GM10248 (cell line): Measurements from ENCODE around the gene SELPLG.
"Not testable (repeated sequence)": the region's sequence is repeated elsewhere in the genome, so short reads cannot be mapped to it uniquely, and the experiment has no call there.

Source experiments
- CTCF ChIA-PET: fragments of 300-600 bp; sonication (Branson Sonifier 250); formaldehyde crosslinking; extraction: SDS; loops from one replicate; lab custom pipeline; 2021; ENCODE audit warnings: antibody characterized with exemption; lab: Yijun Ruan, JAX
- POLR2A ChIA-PET: fragments of 350-650 bp; sonication (Branson Sonifier 250); formaldehyde crosslinking; extraction: SDS; loops from one replicate; lab custom pipeline; 2020; ENCODE audit warnings: antibody characterized with exemption; lab: Yijun Ruan, JAX
- DNase-seq: peaks from one replicate; pipeline ENCODE4 v3.0.0; 2012; ENCODE audit errors: extremely low spot score
- CTCF ChIP-seq: IDR thresholded peaks from 2 replicates; pipeline ENCODE4 v1.5.1; 2012; ENCODE audit warnings: mild to moderate bottlenecking, low read depth; ENCODE audit errors: extremely low read depth, missing control alignments, control extremely low read depth

Gene SELPLG

GRCh38 chr12:108663324-108664015, 29.8 kb upstream of the SELPLG start:
- ChIA-PET CTCF (interaction anchor here (0.7 to 9.8 kb wide), 41 partner anchors 10 to 433 kb away, joined by 3 to 257 read pairs (median 5); partner anchors contain the start of genes ALKBH2, CORO1C, SELPLG and SSH1), POLR2A (interaction anchor here (1.0 to 1.3 kb wide), 2 partner anchors 28 to 67 kb away, joined by 3 to 9 read pairs; no protein-coding TSS in a partner anchor)
- TF ChIP-seq CTCF = no peak
- no peak for DNase-seq

GRCh38 chr12:108658115-108658514, 24.4 kb upstream of the SELPLG start:
- POLR2A ChIA-PET, DNase-seq: not testable (repeated sequence)
- CTCF ChIA-PET = interaction anchor here (1.0 to 1.4 kb wide), 4 partner anchors 22 to 293 kb away, joined by 3 to 6 read pairs (median 4); no protein-coding TSS in a partner anchor

GRCh38 chr12:108657130-108657745, 23.5 kb upstream of the SELPLG start:
- POLR2A ChIA-PET = no interaction called here
- DNase-seq = no peak
- TF ChIP-seq CTCF = no peak
- CTCF ChIA-PET = no interaction called here

- CTCF ChIA-PET, POLR2A ChIA-PET, DNase-seq: not testable (repeated sequence)
These were observed 22.6 kb upstream of the SELPLG start for GRCh38 chr12:108656247-108656646.

GRCh38 chr12:108655812-108656175, 22.1 kb upstream of the SELPLG start:
- POLR2A ChIA-PET, DNase-seq: not testable (repeated sequence)
- CTCF ChIA-PET = interaction anchor here (5.5 kb wide), 1 partner anchor 9 kb away, joined by 31 read pairs; no protein-coding TSS in a partner anchor

GRCh38 chr12:108654622-108655021, 20.9 kb upstream of the SELPLG start:
- CTCF ChIA-PET = interaction anchor here (1.1 to 5.5 kb wide), 2 partner anchors 10 to 150 kb away, joined by 3 to 31 read pairs; no protein-coding TSS in a partner anchor

GRCh38 chr12:108653922-108654321, 20.2 kb upstream of the SELPLG start:
- ChIA-PET POLR2A (interaction anchor here (1.0 kb wide), 1 partner anchor 18 kb away, joined by 3 read pairs; no protein-coding TSS in a partner anchor), CTCF (interaction anchor here (0.7 to 5.5 kb wide), 5 partner anchors 10 to 149 kb away, joined by 3 to 31 read pairs (median 3); no protein-coding TSS in a partner anchor)
- no peak for DNase-seq
- no peak for TF ChIP-seq CTCF

More at GRCh38 chr12:108654622-108655021, 20.9 kb upstream of the SELPLG start:
- POLR2A ChIA-PET, DNase-seq: not testable (repeated sequence)

GRCh38 chr12:108653082-108653516, 19.4 kb upstream of the SELPLG start:
- ChIA-PET CTCF (interaction anchor here (0.7 to 5.5 kb wide), 9 partner anchors 9 to 298 kb away, joined by 3 to 31 read pairs (median 3); no protein-coding TSS in a partner anchor), POLR2A (interaction anchor here (0.7 to 1.0 kb wide), 2 partner anchors 11 to 18 kb away, joined by 3 read pairs; no protein-coding TSS in a partner anchor)
- no peak for DNase-seq
- TF ChIP-seq CTCF = no peak
